Activated T-cell treated with anti-CD3 and anti-CD28 coated beads, Interleukin-2, amount 50 U/mL, for 1 hour (primary cell): Measurements from ENCODE around the gene RPS21.

ENCODE experiments used
- DNase-seq: peaks from one replicate; pipeline ENCODE4 v3.0.0-alpha.2; 2020

The RPS21 gene

DNA sequence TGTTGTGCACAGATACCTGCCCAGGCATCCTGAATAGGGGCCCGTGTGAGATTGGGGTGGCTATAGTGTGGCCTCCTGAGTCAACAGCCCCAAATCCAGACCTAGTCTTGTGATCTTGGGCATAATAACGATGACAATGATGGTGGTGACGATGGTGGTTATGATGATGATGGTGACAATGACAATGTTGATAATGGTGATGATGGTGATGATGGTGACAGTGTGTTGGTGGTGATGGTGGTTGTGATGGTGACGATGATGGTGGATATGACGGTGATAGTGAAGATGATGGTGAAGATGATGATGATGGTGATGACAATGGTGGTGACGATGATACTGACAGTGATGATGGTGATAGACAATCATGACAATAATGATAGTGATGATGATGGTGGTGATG is 5.1 kb upstream of the RPS21 start:
- no peak for DNase-seq

DNA sequence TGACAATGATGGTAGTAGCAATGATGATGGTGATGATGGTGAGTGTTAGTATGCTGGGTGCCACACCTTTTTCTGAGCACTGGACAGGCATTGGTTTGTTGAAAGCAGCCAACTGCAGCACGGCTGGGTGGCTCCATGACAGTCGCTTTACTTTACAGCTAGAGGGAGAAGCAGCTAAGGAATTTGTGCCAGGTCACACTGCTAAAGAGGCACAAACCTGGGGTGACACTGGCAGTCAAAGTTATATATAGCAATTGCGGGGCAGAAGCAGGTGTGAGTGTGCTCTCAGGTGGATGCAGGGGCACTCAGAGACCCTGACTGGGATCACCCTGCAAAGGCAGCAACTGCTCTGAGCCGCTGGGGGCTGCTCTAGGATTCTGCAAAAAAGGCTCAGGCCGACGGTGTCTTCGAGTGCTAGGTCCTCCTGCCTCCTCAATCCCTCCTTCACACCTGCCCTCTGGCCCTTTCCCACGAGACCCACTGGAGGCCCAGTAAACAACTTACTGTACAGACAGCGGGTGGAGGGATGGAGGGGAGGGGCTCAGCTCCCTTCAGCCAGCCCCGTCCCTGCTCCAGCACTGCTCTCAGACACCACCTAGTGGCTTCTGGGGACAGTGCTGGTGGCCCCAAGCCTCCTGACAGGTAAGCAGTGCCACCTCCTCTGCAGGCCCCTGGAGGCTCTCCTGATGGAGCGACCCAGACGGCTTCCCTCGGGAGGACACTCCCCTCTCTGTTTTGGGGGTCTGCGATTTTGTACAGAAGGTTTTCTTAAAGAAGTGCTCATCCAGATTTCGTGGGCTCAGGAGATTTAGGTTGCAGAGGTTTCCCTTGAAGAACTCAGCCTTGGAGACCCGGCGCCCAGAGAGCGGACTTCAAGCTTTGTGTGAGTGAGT is 4.4 kb upstream of the RPS21 start:
- DNase-seq: peak; percentile 82

DNA sequence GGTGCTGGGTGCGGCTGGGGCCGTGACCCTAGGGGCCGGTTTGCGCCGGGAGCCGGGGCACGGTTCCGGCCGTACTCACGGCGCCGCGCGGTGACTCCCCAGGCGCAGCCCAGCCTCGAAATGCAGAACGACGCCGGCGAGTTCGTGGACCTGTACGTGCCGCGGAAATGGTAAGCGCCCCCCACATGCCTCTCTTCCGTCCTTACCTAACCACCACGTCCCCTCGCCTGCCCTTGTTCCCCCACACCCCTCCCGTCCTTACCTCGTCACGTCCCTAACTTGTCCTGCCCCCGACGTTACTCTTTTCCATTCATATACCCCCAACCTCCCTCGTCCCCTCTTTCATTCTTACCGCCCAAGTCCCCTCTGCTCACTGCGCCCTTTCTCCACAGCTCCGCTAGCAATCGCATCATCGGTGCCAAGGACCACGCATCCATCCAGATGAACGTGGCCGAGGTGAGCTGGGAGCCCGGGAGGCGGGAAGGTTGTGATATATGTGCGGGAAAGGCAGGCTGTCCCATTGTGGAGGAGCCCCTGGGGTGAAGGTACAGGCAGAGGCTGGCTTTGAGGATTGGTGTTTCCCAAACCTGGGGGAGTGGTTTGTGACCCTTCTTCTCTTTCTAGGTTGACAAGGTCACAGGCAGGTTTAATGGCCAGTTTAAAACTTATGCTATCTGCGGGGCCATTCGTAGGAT is 463 bp downstream of the RPS21 start:
- DNase-seq: no peak

DNA sequence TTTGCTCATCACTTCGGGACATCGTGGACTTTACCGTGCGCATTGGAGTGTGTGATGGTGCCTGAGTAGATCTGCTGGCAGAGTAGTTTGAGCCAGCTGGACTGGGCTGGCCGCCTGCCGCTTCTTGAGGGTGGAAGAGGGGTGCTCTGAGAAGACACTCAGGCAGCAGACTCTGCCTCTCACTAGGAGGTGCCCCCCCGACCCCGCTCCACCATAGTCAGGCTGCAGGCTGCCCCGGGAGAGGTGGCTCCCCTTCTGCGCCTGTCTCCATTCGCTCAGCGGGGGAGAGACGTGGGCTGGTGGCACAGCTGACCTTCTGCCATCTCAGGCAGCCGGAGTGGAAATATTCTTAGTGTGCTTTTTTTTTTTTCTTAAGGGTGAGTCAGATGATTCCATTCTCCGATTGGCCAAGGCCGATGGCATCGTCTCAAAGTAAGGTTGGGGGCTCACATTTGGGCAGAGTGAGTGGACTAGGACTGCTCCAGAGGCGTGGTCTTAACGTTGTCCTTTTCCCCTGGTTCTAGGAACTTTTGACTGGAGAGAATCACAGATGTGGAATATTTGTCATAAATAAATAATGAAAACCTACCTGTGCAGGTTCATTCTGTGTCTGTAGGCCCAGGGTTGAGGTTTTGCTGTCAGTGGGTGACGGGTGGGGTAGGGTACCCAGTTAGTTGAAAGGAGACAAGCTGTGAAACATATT is 1.2 kb downstream of the RPS21 start:
- no peak for DNase-seq

DNA sequence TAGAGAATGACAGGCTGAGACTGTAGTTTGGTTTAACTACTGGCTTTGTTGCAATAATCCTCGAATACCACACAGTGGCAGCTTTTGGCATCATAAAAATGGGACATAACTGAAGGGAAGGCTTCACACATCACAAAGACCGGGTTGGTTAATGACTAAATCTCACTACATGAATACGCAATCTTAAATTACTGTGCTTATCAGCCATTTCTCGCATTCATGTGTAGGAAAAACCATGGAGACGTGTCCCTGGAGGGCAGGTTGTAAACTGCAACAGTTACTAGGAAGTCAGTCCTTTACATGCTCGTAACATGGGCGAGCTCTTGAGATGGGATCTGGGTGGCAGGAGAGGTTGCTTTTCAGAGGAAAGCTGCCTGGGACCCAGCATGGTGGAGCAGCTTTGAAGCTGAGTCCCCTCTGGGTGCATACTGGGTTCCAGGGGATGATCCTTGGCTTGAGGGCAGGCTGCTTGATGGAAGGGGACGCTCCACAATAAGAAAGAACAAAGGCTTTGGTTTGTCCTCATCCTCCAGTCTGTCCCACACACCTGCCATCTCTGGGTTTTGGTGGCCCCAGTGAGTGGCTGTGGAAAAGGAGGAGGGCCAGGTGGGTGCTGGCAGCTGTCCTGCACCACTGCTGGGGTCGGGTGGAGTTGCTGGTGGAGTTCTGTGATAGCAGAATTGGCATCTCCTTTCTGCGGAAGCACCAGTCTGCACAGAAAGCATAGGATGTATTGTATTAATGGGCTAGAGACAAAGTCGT is 2.1 kb downstream of the RPS21 start:
- DNase-seq: no peak

DNA sequence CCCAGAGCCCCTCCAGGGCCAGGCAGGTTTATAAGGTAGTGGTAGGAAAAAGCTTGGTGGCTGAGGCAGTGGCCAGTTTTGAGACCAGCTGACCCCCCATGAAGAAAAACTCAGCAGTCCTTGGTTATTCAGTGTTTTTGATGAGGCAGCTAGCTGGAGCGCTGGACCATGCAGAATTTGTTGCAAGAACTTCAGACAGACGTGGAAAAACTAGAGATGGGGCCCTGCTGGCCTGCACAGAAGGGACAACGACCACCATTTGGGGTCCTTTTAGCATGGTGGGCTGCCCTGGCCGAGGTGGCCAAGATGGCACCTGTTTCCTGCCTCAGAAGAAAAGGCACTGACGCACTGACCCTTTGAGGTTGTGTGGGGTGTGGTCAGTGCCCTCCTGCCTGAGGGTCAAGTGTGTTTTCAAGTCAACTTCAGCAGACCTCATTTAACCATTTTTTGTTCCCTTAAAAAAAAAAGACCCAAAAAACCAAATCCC is 2.7 kb downstream of the RPS21 start:
- no peak for DNase-seq

DNA sequence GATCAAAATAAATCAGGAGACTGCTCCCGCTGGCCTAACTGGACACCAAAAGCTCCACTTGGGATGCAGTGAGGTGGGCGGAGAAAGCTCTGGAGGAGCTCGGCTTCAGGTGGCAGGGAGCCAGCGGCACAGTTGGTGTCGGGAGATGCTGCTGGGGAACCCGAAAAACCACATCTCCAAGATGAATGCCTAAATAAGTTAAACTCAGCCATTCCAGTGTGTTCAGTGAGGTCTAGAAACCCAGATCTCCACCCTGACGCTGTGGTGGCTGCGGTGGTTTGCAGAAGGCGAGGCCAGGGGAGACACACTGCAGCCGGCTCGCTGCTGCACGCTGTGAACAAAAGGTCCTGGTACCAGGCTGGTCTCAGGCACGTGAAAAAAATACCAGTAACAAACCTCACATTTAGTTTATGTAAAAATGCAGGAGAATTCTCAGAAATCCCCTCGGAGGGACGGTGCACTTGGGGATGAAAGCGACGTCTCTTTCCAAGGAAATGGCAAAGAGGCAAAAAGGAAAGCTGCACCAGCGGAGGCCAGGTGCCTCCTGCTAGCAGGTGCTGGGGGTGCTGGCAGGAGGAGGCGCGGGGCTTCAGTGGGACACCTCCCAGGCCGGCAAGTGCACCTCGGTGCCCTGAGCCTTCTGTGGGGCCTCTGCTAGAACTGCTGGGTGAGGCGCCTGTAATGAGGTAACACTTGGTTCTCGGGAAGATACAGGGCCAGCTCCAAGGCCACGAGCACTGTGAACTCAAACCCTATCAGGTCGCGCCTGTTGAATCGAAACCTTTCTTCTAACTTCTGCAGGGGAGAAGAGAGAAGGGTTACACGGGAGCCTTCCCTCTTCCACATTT is 3.6 kb downstream of the RPS21 start:
- no peak for DNase-seq

DNA sequence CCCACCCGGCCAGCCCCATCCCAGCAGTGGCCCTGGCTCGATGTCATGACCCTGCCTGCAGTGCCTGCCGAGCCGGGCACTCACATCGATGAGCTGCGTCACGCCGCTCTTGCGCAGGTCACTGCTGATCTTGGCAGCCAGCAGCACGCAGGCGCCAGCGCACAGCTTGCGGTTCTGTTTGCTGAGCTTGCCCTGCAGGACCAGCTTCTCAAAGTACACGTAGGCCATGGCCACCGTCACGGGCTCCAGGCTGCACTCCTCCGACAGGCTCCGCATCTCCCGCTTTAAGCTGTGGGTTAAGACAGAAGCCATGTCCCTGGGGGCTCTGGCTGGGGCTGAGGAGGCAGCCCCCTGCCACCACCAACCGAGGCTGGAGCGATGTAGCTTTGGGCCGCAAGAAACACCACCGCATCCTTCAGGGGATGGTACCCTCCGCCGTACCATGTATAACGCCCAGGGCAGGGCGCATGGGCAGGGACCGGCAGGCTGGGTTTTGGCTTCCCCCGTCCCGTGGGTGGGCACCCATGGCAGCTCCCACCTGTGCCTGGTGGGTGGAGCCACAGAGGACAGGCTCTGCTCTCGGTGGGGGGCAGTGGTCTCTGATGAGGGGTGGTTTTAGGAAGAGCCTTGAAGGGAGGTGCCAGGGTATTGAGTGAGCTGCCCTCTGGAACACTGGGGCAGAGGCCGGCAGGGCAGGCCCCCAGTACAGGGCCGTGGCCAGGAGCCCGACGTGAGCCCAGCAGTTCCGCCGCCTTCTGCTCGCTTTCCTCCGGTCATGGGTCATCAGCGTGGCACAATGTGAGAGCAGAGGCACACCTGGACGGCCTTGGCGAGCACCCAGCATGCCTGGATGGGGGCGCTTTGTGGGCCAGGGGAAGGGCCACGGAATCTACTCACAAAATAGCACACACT is 4.5 kb downstream of the RPS21 start:
- no peak for DNase-seq

DNA sequence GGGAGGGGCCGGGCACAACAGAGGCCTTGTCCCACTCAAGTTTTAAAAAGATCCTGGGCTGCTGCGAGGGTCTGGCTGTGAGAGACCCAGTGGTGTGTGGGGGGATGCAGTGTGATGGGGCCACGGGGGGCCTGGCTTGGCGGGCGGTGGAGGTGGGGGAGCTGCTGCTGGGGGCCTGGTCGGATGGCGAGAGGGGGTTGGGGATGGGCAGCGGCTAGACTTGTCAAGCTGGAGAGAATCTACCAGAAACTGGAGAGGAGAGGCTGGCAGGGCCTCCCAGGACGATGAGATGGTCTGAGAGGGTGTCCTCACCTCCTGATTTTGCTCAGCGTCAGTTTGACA is 5.1 kb downstream of the RPS21 start:
- DNase-seq: no peak

DNA sequence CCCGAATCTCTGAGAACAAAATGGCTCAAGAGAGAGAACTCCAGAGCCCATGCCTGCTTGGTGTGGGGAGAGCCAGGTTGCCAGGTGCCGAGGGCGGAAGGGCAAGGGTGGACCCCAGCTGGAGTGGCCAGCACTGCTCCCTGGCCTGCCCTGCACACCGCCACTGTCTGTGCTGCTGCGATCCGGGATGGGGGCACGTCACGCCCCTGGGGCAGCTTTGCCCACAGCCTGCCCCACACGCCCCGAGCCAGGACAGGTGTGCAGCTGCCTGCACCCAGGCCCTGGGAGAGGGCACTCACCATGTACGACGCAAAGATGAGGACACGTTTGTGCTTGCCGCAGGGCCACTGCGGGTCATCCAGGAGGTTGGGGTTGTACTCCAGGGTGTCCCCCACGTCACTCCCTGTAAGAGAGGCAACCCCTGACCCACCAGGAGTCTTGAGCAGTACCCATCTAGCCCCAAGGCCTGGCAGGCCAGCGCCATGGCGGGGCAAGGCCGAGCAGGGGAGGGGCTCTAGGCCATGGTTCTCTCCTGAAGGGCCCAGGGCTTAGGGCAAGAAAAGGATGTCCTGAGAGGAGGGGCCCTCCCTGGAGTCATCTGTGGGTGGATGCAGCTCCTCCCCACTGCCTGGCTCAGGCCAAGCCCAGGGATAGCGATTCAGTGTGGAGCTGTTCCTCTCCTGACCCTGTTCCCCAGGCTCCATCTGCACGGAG is 5.9 kb downstream of the RPS21 start:
- no peak for DNase-seq

DNA sequence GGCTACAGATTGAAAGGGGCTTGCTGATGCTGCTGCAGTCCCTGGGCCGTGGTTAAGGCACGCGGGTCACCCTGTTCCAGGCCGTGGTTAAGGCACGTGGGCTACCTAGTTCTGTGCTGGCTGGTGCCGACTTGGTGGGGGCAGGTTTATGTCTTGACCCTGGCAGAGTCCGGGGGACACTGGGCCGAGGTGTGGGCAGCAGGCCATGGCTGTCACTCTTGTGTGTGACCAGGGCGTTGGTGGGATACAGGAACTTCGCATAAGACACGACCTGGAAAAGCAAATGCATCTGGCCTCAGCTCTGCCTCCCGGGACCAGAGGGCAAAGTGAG is 6.4 kb downstream of the RPS21 start:
- no peak for DNase-seq

DNA sequence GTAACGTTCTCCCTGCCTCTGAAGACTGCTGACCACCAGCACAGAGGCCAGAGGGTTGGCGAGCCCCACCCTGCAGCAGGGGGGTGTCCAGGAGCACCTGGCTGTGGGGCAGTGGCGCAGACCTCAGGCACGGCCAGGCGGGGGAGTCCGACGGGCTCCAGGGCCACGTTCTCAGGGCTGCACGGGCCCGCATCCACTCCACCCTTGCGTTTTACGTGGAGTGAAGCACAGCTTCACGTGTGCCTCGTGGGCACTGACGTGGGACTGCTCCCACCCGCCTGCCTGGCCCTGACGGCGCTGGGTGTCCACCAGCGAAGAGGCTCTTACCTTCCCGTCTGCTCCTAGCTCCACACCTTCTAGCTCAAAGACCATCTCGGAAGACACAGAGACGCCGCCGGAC is 6.9 kb downstream of the RPS21 start:
- no peak for DNase-seq

DNA sequence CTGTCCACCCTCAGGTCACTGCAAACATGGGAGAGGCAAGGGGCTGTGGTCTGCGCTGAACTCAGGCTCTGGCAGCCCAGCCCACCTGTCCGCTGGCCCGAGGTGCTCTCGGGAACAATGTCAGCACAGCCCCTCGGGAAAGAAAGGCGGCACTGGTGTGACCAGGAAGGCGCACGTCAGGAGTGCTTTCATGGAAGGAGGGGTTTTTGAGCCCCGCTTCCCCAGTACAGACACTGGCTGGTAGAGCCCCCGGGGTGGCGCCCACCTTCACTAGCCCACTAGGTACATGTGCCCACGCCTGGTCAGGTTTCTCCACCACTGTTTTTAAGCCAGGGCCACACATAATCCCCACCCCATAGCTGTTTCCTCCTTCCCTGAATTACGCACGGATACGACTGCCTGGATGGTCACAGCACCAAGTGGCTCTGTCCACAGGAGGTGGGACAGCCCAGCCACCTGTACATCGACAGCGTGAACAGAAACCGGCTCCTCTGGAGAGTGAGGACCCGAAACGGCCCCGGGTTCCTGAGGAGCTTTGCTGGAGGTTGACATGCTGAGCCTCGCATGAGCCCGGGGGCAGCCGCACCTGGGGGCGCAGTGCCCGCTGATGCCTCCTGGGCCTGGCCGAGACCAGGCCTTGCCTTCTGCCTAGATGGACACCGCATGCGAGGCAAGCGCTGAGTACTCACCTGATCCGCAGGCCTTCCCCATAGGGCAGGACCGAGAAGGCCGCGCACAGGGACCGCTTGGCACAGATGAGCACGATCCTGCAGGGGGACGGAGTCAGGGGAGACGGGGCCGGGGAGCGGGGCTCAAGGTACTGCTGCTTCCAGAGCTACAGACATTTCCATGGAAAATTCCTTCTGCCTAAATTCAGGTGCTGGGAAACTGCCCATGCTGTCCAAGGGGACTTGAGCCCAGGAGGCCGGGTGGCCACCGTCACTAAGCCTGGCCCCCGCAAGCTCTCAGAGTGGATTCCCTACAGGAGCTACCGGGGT is 7.6 kb downstream of the RPS21 start:
- no peak for DNase-seq

DNA sequence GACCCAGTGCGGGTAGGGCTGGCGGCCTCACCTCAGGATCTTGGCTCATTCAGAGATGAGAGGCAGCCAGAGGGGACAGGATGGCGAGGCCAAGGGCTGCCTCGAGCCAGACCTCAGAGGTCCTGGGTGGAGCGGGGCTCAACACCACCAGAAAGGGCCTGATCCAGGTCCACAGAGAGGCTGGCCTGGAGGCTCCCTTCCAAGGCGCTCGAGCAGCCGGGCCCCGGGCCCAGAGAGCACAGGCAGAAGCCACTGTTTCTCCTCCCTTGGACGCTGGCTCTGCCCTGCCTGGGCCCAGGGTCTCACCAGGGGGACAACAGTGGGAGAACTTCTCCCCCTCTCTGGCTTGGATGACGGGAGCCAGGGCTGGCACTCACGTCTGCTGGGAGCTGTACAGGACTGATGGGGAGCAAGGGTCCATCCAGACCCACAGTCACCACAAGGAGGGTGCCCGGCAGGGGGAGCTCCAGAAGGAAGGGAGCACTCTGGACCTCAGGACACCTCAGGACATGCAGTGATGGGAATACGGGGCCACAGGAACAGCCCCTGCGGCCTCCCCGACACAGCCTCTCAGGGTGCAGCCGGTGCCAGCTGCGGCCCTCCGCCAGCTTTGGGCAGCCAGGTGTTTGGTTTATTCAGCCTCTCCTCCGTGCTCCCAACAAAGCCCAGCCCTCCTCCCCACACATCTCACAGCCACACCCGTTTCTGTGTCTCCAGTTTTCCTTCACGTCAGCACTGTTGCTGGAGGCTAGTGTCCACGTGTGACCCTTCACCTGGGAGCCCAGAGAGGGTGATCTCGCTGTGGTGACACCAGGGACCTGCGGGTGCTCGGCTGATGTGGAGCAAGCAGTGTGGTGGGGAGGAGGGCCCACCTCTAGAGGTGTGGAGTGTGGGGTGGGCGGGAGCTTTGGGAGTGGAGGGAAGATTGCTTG is 8.7 kb downstream of the RPS21 start:
- DNase-seq: no peak

DNA sequence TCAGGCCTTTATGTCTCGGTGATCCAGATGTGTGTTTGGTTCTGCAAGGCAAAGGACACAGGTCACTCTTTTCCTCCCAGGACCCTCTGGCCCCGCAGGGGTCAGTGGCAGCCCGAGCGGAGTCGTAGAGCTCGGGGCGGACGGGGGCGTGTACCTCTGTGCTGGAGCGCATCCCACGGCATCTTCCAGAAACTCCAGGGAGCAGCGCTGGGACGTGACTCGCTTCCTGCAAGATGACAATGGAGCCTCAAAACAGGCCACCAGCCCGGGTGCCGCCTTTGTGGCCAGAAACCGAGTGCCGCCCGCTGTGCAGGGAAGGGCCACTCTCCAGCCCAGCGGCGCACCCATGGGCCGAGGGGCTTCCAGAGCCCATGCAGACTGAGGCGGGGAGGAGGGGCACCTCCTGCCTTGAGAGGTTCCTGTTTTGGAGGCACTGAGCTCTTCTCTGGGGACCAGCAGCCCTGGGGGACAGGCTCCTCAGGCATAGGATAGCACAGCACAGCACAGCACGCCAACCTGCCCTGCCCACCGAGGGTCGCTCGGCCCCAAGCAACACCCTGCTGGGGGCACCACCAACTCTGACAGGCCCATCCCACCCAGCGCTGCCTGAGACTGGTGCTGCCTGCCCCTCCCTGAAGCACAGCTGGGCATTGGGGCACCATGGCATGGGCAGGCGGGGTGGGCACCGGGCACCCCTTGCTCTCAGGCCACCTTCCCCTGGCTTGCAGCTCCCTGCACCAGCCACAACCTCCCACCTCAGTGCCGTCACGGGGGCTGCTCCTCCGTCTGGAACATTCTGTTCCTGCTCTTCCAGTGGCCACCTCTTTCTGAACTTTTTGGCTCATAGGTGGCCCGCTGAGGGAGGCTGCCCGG is 9.7 kb downstream of the RPS21 start:
- no peak for DNase-seq

DNA sequence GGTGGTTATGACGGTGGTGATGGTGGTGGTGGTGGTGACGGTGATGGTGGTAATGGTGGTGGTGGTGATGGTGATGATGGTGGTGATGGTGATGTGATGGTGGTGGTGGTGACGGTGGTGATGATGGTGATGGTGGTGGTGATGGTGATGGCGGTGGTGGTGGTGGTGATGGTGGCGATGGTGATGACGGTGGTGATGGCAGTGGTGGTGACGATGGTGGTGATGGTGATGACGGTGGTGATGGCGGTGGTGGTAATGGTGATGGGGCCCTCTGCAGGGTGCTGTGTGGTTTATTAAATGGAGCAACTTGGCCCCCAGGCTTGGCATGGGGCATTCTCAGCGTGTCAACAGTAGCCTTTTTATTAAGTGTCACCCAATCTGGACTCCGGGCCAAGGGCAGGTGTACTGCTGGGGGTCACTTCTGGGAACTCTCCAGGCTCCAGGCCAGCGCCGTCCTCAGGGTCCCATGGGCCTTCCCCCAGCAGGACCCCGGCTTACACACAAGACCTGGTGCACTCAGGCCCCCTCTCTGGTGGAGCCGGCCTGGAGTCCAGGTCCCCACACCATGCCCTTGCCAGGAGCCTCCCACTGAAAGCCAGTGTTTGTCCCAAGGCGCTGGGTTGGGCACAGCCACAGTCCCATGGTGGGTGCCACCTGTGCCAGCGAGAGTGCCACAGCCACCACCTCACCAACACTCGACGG is 11.4 kb downstream of the RPS21 start:
- DNase-seq: no peak
